Activated CD4-positive, CD25-positive, alpha-beta regulatory T cell treated with anti-CD3 and anti-CD28 coated beads, Interleukin-2, amount 50 U/mL, for 16 hours (primary cell): ENCODE results near the gene SLC27A6.

ENCODE experiments used
- DNase-seq: peaks from one replicate; pipeline ENCODE4 v3.0.0-alpha.2; 2020; ENCODE audit warnings: low read depth, low spot score

SLC27A6 gene

DNA sequence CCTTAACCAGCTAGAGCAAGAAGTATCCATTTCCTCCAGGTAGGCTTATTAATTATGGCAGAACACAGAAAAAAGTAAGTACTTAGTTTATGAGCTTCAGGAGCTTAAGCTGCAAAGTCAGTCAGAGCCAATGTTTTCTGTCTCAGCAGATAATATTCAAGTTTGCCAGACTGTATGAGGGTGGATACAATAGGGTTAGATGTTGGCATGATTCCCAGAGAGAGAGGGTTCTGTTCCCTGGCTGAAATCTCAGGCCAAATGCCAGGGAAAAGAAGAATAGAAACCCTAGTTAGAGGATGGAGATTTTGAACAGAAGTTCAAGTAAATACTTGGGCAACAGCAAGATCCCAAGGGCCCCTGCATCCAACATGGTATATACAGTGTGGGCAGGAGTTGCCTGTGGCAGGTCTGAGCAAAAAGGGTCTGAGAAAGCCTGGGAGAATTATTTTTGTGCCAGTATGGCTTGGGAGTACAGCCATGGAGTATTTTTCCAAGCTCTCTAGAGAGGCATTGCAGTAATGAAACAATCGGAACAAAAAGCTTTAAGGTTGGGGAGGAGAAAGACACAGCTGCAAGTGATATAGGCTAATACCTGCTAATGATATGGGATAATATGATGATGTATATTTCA lies 98.3 kb downstream of the SLC27A6 start:
- no peak for DNase-seq

DNA sequence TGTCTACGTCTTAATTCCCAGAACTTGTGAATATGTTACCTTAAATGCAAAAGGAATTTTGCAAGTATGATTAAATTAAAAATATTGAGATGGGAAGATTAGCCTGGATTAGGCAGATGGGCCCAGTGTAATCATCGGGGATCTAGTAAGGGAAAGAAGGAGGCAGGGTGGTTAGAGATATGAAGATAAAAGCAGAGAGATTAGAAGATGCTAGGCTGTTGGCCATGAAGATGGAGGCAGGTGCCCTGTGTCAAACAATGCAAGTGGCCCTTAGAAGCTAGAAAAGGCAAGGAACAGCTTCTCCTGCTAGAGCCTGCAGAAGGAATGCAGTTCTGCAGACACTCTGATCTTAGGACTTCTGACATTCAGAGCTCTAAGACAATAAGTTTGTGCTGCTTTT lies 100.4 kb downstream of the SLC27A6 start:
- DNase-seq, result no peak

DNA sequence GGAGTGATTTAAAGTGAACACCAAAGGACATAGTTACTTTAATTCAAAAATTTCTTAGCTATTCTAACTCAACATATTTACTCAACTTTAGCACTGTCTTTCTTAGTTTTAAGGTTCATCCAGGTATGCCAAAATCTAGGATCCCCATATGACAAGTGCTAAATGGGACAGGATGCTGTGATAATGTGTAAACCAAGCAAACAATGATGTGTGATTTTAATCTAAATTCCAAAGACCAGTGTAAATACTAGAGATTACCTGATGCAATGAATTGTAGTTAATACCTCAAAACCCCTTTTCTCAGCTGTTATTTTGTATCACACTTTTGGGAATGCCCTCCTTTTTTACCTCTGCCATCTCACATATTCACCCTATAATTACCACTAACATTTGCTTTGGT lies 102.5 kb downstream of the SLC27A6 start:
- no peak for DNase-seq

DNA sequence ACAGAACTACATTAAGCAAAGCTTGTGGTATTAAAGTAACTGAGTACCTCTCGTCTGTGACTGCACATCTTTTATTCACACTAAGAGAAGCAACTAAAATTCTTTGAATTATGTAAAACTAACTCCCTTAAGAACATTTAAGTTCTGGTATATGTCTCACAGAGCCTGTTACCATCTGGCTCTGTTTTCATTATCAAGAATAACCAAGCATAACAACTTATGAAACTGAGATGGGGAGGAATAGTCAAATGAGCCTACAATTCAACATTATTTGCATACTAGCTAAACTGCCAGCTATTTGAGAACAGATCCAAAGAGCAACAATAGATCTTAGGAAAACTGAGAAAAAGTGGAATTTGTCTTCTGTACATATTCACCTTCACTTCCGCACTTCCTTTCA lies 104.0 kb downstream of the SLC27A6 start:
- no peak for DNase-seq

DNA sequence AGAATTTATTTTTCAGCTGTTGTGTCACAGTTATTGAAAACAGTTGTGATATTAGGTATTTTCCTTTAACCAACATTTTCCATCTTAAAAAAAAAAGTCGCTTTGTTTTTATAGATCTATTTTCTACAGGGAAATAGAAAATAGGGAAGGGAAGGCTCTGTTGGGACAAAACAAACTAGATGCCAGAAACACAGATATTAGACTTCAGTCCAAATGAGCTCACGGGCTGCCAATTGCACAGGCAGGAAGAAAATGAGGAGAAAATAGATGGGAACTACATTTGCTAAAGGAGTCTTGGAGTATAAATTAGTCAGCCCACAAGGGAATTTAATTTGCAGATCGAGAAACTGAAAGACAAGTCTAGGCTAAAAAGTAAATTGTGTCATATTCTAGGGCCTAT lies 107.8 kb downstream of the SLC27A6 start:
- DNase-seq, result no peak

DNA sequence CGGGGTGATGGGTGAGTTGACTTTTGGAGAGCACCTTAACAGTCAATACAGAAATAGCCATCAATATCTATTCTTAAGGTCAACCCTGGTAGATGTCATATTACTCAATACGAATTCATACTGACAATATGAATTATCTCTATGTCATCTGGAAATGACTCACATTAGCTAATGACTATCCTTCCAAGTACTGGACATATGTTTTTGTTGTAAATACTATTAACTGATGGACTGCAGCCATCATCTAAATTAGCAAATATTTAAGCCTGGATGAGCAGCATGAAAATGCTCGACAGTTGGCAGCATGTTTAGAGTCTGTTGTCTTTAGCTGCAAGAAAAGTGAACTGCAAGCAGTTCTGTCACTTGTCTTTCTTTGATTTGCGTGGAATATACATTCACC lies 109.6 kb downstream of the SLC27A6 start:
- DNase-seq, result no peak

DNA sequence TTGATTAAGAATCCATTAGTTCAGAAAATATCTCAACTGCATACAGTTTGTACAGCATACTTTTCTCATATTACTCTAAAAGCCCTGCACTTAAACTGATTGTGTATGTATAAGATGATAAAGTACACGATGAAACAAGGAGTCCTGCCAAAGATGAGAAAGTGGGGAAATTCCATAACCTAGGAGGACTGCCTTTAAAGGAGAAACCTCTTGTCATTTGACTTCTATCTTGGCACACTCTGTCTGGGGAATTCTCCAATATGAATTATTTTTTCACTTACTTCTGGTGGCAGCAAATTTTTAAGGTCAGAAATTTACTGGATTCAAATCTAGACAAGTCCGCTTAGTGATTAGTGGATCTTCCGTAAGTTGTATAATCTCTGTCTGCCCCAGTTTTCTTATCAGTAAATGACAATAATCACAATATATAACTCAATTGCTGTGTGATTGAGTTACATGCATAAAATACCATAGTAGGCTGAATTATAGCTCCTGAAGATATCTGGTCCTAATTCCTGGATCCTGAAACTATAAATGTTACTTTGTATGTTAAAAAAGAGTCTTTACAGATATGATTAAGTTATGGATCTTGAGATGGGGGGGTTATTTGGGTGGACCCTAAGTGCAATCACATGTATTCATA lies 112.3 kb downstream of the SLC27A6 start:
- no peak for DNase-seq

DNA sequence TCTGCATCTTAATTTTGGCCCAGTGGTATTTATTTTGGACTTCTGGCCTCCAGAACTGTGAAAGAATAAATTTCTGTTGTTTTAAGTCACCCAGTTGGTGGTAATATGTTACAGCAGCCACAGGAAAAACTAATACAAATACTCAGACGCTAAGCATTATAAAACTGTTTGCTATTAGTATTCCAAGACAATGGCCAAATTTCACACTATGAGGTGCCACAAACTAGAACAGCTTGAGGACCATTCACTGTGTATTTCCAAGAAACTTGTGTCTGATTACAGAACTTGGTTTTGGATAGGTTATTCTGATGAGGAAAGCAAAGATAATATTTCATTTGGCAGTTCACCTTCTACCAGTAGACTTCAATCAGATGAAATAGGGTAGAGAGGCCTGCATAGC lies 113.0 kb downstream of the SLC27A6 start:
- no peak for DNase-seq

DNA sequence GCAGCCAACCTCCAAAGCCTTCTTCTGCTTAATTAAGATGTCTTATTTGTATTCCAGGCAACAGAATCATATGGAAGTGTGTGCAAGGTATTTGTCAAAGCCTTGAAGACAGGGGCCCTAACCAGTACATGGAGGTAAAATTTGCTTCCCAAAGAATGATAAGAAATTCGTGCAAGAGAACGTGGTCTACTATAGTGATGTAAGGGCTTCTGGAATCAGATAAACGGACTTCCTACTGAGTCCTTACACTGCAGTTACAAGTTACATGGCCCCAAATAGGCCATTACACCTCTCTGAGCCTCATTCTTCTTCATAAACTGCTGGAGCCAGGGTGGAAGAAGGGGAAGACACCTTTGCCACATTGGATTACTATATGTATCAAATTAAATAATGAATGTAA lies 113.4 kb downstream of the SLC27A6 start:
- no peak for DNase-seq

DNA sequence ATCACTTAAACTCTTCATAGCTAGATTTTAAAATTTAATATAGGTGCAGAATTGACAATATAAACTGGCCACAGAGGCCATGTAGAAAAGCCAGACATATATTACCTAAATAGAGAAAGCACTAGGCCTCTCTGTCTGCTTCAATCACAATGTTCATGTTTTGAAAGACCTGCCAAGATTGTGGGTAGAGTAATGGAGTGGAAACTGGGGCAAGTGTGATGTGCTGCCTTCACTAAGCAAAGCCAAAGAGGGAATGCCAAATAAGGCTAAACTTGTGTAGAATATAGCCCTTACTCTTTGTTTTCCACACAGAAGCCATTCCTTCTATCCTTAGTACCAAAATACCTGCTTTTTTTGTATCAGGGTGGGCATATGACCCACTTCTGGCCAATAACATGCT lies 114.2 kb downstream of the SLC27A6 start:
- DNase-seq, result no peak

DNA sequence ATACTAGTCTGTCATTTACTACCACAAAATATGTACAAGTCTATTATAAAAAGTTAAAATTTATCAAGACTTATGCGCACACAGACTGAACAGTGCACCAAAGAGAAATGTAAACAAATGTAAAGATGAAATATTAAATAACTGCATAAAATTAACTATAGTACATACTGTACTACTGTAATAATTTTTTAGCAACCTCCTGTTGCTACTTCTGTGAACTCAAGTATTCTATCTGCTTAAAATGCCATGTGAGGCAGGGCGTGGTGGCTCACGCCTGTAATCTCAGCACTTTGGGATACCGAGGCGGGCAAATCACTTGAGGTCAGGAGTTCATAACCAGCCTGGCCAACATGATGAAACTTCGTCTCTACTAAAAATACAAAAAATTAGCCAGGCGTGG lies 115.5 kb downstream of the SLC27A6 start:
- no peak for DNase-seq

DNA sequence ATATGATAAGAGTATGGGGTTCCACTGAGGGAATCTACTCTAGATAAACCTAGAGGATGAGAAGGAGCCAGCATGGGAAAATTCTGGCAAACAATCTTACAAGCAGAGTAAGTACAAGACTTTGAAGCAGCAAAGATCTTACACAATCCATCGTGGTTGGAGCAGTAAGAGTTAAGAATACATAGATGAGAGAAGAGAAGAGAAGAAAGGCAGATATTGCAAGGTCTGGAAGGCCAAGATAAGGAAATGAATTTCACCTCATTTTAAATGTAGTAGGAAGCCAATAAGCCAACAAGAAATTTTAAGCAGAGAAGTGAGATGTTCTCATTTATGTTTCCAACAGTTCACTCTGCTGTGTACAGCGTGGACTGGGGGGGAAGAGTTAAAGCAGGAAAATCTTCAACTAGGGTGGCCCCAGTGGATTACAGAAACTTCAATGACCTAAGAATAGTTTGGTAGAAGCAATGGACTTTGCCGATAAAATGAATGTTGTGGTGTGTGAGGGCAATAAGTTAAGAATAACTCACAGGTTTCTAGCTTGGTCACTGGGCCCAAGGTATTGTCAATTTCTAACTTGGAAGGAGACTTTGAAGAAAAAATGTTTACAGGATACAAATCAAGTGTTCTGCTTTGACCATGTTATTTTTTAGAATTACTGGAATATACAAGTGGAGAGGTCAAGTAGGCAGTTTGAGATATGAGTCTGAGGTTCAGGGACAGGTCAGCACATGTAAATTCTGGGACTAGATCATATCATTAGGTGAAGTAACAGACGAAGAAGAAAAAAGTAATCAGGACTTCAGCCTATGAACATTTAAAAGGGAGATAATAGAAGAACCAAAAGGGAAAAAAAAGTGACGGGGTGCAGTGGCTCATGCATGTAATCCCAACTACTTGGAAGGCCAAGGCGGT lies 117.2 kb downstream of the SLC27A6 start:
- DNase-seq, result no peak
